Ecto neural progenitor cell (in vitro differentiated cells): ENCODE results near the gene FBP1.
"Not testable (repeated sequence)": the region's sequence is repeated elsewhere in the genome, so short reads cannot be mapped to it uniquely, and the experiment has no call there.

Source experiments
- DNase-seq: peaks from one replicate; pipeline ENCODE4 v3.0.0-alpha.2; 2018; ENCODE audit warnings: low spot score

FBP1 gene

DNA sequence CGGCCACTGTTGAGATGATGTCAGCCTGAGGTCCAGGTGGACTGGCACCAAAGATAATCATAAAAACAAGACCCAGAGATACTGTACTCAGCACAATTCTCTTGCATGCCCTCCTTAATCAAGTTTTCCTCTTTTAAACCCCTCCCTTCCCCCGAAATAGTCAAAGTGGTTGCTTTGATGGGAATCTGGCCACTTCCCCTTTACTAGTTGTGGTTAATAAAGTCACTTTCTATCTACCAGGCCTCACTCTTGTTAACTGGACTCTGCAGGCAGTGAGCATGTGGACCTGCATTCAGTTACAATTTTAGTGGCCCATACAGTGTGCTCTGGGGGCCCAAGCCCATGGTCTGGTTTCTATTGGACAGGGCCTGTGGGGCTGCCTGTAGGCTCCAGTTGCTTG, 63.2 kb downstream of the FBP1 start:
- DNase-seq, result no peak

DNA sequence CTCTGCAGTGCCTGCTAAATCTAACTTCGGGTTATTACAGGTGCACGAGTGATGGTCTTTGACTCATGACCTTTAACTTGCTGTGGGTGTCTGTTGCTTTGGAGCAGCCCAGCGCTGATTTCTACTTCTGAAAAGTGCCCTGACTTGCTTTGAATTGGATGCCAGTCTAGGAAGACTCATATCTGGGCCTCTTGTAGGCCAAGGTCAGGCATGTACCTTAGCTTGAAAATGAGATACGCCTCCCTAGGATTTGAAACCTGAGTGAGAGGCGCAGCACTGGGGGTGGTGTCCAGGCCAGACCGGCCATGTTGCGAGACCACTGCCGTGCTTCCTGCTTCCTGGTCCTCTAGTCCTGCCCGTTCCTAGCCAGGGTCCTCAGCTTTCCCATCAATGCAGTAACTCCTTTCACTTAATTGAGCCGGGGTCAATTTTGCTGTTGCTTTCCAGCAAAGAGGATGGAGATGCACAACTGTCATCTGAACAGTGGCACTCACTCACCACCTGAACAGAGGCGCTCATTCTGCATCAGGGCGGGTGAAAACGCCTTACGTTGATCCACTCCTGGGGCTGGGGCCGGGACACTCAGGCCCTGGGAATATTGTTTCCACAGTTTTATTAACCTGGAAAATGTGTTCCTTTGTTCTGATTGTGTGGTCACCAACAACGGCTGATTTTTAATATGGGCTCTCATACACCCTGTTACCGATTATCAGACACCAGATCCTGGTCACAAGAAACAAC, 70.2 kb downstream of the FBP1 start:
- DNase-seq, result no peak

DNA sequence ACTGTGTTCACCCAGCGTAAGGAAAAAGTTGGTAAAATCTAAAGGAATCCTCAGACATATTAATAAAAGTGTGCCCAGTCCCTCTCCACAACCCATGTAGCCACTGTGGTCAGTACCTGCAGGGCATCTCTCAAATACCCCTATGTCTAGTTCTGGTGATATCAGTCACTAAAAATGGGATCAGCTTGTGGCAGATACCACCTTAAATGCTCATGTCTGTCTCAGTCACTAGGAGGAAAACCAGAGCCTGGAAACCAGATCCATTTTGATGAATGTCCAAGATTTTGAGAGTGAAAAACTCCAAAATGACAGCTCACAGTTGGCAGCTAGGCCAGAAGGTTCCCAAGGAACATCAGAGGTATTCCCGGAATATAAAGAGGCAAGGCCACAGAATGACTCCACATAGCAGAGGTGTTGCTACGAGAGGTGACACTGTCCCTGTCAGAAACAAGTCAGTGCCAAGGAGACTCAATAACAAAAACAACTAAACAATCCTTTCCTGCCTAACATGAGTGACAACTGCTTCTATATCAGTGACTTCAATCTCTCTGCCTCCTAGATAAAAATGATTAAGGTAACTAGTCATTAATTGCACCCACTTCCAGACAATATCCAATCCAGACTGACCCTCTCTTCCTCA, 70.9 kb downstream of the FBP1 start:
- DNase-seq, result no peak

DNA sequence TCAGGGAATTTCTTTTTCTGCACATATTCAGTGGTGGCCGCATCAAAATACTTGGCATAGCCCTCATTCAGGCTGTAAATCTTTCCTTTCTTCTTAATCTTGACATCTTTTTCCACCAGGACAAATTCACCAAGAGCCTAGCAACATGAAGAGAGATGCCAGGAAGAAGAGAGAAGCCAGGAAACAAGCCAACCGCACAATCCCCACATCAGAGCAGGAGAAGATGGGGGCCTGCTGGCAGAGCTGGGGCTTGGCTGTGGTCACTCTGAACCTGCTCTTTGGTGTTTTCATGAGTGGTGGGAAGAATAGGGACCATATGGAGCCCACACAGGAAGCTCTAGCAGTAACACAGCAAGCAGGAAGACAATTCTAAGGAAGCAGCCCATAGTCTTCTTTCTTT, 72.0 kb downstream of the FBP1 start:
- DNase-seq, result no peak

DNA sequence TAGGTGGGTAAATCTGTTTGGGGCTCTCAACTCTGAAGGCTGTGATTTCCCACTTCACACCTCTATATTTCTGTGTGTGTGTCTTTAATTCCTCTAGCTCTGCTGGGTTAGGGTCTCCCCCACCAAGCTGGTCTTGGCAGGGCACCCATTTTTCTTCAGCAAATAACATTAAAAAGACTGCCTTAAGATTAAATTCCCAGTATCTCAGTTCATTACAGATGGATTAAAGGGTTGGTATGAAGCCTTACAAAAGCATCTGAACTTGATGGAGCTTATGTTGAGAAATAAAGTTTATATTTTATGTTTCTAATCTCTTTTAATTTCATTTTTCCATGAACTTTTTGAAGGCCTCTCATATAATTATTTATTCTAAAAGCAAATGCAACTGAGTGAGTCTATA, 72.8 kb downstream of the FBP1 start:
- DNase-seq, result no peak

DNA sequence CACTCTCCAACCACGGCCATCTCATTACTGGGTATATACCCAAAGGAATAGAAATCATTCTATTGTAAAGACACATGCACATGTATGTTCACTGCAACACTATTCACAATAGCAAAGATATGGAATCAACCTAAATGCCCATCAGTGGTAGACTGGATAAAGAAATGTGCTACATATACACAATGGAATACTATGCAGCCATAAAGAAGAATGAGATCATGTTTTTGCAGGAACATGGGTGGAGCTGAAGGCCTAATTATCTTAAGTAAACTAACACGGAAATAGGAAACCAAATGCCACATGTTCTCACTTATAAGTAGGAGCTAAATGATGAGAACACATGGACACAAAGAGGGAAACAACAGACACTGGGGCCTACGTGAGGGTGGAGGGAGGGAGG, 75.0 kb downstream of the FBP1 start:
- not testable (repeated sequence) for DNase-seq

DNA sequence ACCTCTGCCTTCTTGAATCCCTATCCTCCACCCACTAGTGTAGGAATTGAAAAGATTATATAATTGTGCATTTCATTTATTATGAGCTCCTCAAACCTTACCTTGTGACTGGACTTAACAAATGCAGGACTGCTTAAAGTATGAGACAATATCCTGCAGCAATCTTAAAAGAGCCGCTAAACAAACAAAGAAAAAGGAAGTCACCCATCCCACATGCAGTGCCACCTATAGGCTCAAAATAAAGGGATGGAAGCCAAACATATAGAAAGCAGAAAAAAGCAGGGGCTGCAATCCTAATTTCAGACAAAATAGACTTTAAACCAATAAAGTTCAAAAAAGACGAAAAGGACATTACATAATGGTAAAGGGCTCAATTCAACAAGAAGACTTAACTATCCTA, 75.8 kb downstream of the FBP1 start:
- DNase-seq, result no peak

DNA sequence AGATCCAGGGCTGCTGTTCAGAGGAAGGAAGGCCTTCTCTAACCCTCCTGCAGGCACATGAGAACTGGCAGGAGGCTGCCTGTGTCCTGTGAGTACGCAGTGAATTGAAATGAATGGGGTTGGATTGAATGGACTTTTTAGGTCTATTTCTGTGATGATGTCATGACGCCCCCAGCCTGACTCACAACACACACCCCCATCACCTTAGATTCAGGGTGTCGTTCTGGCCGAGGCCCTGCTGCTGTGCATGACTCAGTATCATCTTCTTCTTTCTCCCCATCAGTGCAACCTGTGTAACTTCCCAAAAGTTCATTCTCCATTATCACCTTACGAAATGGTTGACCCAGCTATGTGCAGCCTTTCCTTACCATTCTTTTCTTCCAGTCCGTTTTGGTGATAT, 79.1 kb downstream of the FBP1 start:
- DNase-seq, result no peak

DNA sequence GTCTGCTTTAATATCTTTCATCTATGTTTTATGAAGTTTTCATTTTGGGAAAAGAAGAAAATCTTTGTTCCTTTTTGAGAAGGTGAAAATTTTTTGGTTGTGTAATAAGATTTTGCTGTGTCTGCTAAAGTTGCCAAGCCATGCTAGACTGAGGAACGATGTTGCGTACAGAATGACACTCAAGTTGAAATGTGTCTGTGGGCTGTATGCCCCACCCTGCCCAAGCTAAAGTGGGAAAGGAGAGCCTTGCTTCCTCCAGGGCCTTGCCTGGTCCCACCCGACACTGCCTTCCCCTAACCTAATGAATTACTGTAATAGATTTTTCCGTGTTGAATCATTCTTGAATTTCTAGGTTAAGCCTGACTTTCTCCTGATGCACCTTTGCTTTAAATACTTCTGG, 81.9 kb downstream of the FBP1 start:
- DNase-seq, result no peak

DNA sequence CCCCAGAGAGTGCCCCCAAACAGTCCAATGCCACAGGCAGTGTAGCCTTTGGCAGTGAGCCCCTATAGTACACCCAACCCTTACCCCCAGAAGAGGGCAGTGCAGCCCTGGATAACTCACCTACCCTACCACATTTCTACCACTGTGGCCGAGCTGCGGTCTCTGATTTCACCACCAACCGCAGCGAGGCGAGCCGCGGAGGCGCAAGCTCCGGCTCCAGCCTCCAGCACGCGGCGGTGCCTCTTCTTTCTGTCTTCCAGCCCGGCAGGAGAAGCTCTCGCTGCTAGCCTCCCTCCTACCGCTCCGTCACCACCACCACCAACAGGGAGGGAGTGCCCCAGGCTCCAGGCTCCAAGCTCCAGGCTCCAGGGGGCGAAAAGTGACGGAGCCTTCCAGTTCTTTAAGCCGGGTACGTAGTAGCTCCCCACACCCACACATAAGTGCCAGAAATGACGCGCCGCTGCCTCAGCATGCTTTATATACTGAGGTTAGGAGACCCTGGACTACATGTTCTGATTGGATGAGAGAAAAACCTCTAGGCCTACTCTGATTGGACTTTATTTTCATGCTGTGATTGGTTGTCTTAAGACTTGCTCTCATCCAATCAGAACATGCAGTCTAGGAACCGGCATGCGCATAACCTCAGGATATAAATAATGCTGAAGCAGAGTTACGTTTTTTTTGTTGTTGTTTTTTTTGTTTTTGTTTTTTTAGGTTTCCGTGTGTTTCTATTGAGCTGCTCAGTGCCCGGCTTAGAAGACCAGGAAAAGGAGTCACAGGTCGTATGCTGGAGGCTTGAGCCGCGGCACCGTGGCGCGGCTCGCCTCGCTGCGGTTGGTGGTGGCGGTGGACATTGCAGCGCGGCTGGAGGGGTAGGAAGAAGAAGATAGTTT, 84.6 kb downstream of the FBP1 start, which contains the start of gene PCAT7:
PCAT7 (plus strand) TSS at position 645 of the 893 bp plus-strand sequence.
- peak; percentile 86 for DNase-seq

DNA sequence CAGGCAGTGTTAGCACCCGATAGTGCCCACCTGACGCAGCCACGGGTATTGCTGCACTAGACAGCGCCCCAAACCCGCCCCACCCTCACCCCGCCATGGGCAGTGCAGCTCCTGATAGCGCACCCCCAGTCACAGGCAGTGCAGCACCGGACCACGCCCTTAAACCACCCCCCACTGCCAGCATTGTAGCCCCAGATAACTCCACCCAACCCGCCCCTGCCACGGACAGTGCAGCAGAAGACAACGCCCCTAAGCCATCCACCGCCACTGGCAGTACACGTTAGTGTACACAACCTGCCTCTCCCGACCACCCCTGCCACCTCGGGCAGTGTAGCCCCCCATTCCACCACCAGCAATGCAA, 85.3 kb downstream of the FBP1 start:
- DNase-seq, result no peak
